PC-3 (cell line): ENCODE measurements around the gene MYH10.

Experiments
- EZH2 ChIP-seq: fragments of 300-600 bp; sonication (generic); IDR thresholded peaks from one replicate; pipeline ENCODE4 v1.6.1; 2017; ENCODE audit warnings: antibody characterized with exemption, mild to moderate bottlenecking, low read length; ENCODE audit not compliant: unreplicated experiment
- EZH2phosphoT487 ChIP-seq: fragments of 300-600 bp; sonication (generic); IDR thresholded peaks from 2 replicates; pipeline ENCODE4 v1.6.1; 2018; ENCODE audit warnings: mild to moderate bottlenecking, antibody characterized with exemption, low read length, borderline replicate concordance
- TF ChIP-seq, protein P1 (sequence below): fragments of 300-600 bp; sonication (generic); conservative IDR thresholded peaks from 2 replicates; pipeline ENCODE4 v1.5.1; 2017; ENCODE audit warnings: antibody characterized with exemption, low read depth, mild to moderate bottlenecking, low read length

DNA sequence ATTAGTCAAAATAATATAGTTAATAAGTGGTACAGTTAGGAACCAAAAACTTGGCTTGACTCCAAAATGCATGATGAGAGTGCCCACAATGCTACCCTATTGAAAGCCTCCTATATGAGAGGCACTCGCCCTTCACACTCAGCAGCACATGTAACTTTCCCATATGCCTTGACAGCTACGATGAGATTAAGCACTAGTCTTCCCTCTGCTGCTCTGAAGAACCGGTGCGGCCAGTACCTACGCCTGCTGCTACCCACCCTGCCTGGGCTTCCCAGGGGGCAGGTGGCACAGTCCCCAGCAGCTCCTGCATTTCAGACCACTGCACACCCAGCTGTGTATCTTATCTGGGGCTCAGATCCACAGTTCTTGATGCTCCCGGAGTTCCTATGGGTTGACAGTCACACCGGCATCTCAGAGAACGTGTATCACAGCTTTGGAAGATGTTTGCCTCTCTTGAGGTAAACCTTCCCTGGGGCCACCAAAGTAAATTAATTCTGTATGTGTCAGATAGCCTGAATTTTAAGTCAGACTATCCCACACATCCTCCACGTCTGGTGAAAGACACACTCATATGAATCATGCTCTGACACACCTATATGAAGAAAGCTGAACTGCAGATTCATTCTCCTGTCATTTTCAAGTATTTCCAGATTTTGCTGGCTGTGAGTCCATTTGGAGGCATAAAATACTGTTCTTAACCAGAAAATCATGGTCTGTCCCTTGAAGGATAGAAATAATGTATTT lies 77.8 kb downstream of the MYH10 start:
- TF ChIP-seq, protein P1, sequence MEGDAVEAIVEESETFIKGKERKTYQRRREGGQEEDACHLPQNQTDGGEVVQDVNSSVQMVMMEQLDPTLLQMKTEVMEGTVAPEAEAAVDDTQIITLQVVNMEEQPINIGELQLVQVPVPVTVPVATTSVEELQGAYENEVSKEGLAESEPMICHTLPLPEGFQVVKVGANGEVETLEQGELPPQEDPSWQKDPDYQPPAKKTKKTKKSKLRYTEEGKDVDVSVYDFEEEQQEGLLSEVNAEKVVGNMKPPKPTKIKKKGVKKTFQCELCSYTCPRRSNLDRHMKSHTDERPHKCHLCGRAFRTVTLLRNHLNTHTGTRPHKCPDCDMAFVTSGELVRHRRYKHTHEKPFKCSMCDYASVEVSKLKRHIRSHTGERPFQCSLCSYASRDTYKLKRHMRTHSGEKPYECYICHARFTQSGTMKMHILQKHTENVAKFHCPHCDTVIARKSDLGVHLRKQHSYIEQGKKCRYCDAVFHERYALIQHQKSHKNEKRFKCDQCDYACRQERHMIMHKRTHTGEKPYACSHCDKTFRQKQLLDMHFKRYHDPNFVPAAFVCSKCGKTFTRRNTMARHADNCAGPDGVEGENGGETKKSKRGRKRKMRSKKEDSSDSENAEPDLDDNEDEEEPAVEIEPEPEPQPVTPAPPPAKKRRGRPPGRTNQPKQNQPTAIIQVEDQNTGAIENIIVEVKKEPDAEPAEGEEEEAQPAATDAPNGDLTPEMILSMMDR = no peak
- TF ChIP-seq EZH2 (no peak), EZH2phosphoT487 (no peak)
